CD4-positive, alpha-beta memory T cell (primary cell): ENCODE data around the gene PCGF5. TPM values are rescaled to one million over a fixed set of nuclear protein-coding genes. Genes with fewer than 3 reads are reported as not detected.

ENCODE experiments used
- CTCF ChIA-PET: fragments of 350-600 bp; sonication (Branson Sonifier 250); formaldehyde crosslinking; loops from one replicate; lab custom pipeline; 2021; ENCODE audit warnings: inconsistent platforms; ENCODE audit not compliant: partially characterized antibody; lab: Charles Lee
- POLR2A ChIA-PET: fragments of 350-600 bp; sonication (Branson Sonifier 250); formaldehyde crosslinking; loops from one replicate; lab custom pipeline; 2021; ENCODE audit not compliant: partially characterized antibody; lab: Charles Lee
- DNase-seq, 5 donors: peaks; one replicate each; pipeline versions ENCODE4 v3.0.0 to v3.0.0-alpha.2; 2020 to 2022; ENCODE audit warnings: mixed read lengths in 1 of 5
- H3K27ac ChIP-seq: one replicate; pipeline ENCODE4 v1.7.0; 2013; ENCODE audit warnings: low read depth, low read length
- H3K27me3 ChIP-seq: 2 replicates; pipeline ENCODE4 v1.7.0; 2013; ENCODE audit warnings: mild to moderate bottlenecking, low read length, moderate library complexity; ENCODE audit not compliant: insufficient read depth
- H3K36me3 ChIP-seq: 2 replicates; pipeline ENCODE4 v1.7.0; 2013; ENCODE audit warnings: mild to moderate bottlenecking, low read length, moderate library complexity; ENCODE audit not compliant: insufficient read depth
- H3K4me1 ChIP-seq: 2 replicates; pipeline ENCODE4 v1.7.0; 2013; ENCODE audit warnings: mild to moderate bottlenecking, low read length, moderate library complexity; ENCODE audit not compliant: insufficient read depth
- H3K4me3 ChIP-seq, 2 donors: one replicate each; pipeline ENCODE4 v1.7.0; 2013; ENCODE audit warnings: low read length in 2 of 2, mild to moderate bottlenecking in 1 of 2
- H3K9me3 ChIP-seq, 2 donors: one replicate each; pipeline ENCODE4 v1.7.0; 2013; ENCODE audit warnings: low read length in 2 of 2, control low read depth in 1 of 2; ENCODE audit not compliant: control insufficient read depth in 1 of 2
- H3K27ac Mint-ChIP-seq, 7 donors: one replicate each; pipeline ENCODE4 v1.8.0; 2020 to 2021; ENCODE audit warnings: mixed read lengths in 7 of 7, mild to moderate bottlenecking in 6 of 7, inconsistent platforms in 3 of 7, moderate library complexity in 3 of 7
- H3K27me3 Mint-ChIP-seq, 2 donors: one replicate each; pipeline ENCODE4 v1.8.0; 2020 to 2021; ENCODE audit warnings: mixed read lengths in 2 of 2
- H3K36me3 Mint-ChIP-seq, 2 donors: one replicate each; pipeline ENCODE4 v1.8.0; 2020 to 2021; ENCODE audit warnings: mixed read lengths in 2 of 2, inconsistent platforms in 1 of 2, mild to moderate bottlenecking in 1 of 2
- H3K4me1 Mint-ChIP-seq, 4 donors: one replicate each; pipeline ENCODE4 v1.8.0; 2020 to 2021; ENCODE audit warnings: mixed read lengths in 4 of 4, mild to moderate bottlenecking in 1 of 4
- H3K4me3 Mint-ChIP-seq, 8 donors: one replicate each; pipeline ENCODE4 v1.8.0; 2020 to 2021; ENCODE audit warnings: mixed read lengths in 8 of 8, mild to moderate bottlenecking in 7 of 8, moderate library complexity in 6 of 8, inconsistent platforms in 3 of 8
- H3K9me3 Mint-ChIP-seq, 8 donors: one replicate each; pipeline ENCODE4 v1.8.0; 2020 to 2021; ENCODE audit warnings: mixed read lengths in 8 of 8, mild to moderate bottlenecking in 5 of 8, inconsistent platforms in 3 of 8, moderate library complexity in 1 of 8
- intact Hi-C: fragments of 100-400 bp; cut with micrococcal nuclease; formaldehyde crosslinking; loops from one replicate; pipeline ENCODE4 v1.15.1; 2023
- polyA plus RNA-seq, 2 donors: library from polyadenylated mRNA; unstranded; fragments of 300-500 nt; fragmentation: Illumina TruSeq; gene quantifications; one replicate each; pipeline ENCODE4 v1.2.3, GENCODE V29; 2021
- total RNA-seq, 2 experiments: library from RNA; stranded (reverse); gene quantifications; one replicate each; pipeline ENCODE4 v1.2.3, GENCODE V29; 2021

The PCGF5 gene
- total and polyA plus RNA-seq, 4 experiments from 2014 or later, result 51.0 to 84.2 (median 67.2) TPM

DNA sequence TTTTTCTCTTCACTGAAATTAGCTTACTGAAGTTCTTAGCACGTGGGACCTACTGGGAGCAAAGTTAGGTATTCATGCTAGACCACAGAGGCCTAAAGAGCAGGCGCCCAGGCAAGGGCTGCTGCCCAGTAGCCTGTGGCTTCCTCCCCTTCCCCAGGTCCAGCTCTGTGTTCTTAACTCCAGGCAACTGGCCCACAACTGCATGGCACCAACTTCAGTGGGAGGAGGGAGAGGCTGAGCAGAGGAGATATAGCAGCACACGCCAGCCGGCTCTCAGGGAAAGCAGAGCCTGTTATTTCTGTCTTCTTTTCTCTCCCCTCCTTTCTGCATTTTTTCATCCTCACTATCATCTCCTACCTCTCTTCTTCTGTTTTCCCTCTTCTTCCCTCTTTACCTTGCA is 67.4 kb downstream of the PCGF5 start:
- Histone ChIP-seq H3K9me3 (no peaks in the 10 kb centered on the region), H3K27ac (no peak overlapping the region), H3K36me3 (no peaks in the 10 kb centered on the region), H3K4me3 (no peak overlapping the region), H3K27me3 (no peaks in the 10 kb centered on the region), H3K4me1 (peaks cover 6% of the 10 kb centered on the region)
- H3K9me3 Mint-ChIP-seq, result no peaks in the 10 kb centered on the region
- intact Hi-C loops, result no loop called here
- ChIA-PET CTCF (interaction anchor here (1.2 to 4.5 kb wide), 2 partner anchors 10 to 348 kb away, joined by 3 to 42 read pairs; no protein-coding TSS in a partner anchor), POLR2A (no interaction called here)
- no peaks in the 10 kb centered on the region for H3K27me3 Mint-ChIP-seq
- DNase-seq, result no peak
- H3K36me3 Mint-ChIP-seq, result no peaks in the 10 kb centered on the region
- peaks cover 0 to 2% (median 1%) of the 10 kb centered on the region in 4 donors for H3K4me1 Mint-ChIP-seq
- no peak overlapping the region for H3K4me3 Mint-ChIP-seq
- peak overlapping the region in 1 of 7 donors; percentile 3 for H3K27ac Mint-ChIP-seq

DNA sequence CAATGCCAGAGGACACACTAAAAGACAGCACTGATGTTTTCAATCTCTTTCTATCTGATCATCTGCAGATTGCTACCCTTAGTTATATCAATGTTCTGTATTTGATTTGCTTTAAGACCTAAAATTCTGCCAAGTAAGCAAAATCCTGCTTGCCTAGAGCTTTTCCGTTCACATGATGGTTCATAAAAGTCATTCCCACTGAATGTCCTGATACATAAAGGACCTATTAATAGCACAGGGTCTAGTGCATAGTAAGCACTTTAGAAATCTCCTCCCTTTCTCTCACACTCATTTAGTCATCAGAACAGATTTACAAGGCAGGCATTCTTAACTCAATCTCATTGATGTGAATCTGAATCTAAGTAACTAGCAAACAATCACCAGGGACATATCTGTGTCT is 68.8 kb downstream of the PCGF5 start:
- H3K36me3 ChIP-seq, result no peaks in the 10 kb centered on the region
- ChIA-PET POLR2A (no interaction called here), CTCF (interaction anchor here (4.5 kb wide), 1 partner anchor 9 kb away, joined by 42 read pairs; no protein-coding TSS in a partner anchor)
- intact Hi-C loops, result no loop called here
- Mint-ChIP-seq H3K27me3 (no peaks in the 10 kb centered on the region), H3K4me3 (no peak overlapping the region), H3K9me3 (no peaks in the 10 kb centered on the region), H3K27ac (no peak overlapping the region), H3K36me3 (no peaks in the 10 kb centered on the region), H3K4me1 (peaks cover 0 to 2% (median 1%) of the 10 kb centered on the region in 4 donors)
- H3K4me3 ChIP-seq, result no peak overlapping the region
- no peak overlapping the region for H3K27ac ChIP-seq
- H3K27me3 ChIP-seq, result no peaks in the 10 kb centered on the region
- H3K9me3 ChIP-seq, result no peaks in the 10 kb centered on the region
- DNase-seq, result no peak
- H3K4me1 ChIP-seq, result peaks cover 6% of the 10 kb centered on the region

DNA sequence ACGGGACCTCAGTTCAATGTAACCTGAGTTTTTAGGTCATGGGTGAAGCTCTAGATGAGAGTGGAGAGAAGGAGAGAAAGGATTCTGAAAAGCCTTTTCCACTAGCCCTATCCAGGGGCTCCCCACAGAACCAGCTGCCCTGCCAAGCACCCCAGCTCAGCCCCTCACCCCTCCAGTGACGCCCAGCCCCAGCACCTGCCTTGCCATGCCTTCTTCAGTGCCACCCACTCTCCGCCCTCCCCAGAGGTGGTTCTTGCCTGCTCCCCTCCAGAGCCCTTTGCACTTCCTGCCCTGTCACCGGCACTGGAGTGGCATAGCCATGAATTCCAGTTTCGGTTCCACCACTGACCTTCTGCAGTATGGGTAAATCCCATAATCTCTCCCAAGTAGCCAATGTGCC is 70.1 kb downstream of the PCGF5 start:
- no peak overlapping the region for H3K4me3 ChIP-seq
- no peaks in the 10 kb centered on the region for H3K9me3 ChIP-seq
- peaks cover 6% of the 10 kb centered on the region for H3K4me1 ChIP-seq
- ChIA-PET CTCF (interaction anchor here (1.2 kb wide), 1 partner anchor 8 kb away, joined by 5 read pairs; no protein-coding TSS in a partner anchor), POLR2A (no interaction called here)
- H3K27ac ChIP-seq, result no peak overlapping the region
- Mint-ChIP-seq H3K36me3 (no peaks in the 10 kb centered on the region), H3K27me3 (no peaks in the 10 kb centered on the region), H3K4me3 (no peak overlapping the region), H3K9me3 (no peaks in the 10 kb centered on the region), H3K27ac (no peak overlapping the region), H3K4me1 (peaks cover 0 to 2% (median 1%) of the 10 kb centered on the region in 4 donors)
- intact Hi-C loops, result no loop called here
- H3K36me3 ChIP-seq, result no peaks in the 10 kb centered on the region
- DNase-seq, result no peak
- H3K27me3 ChIP-seq, result no peaks in the 10 kb centered on the region

DNA sequence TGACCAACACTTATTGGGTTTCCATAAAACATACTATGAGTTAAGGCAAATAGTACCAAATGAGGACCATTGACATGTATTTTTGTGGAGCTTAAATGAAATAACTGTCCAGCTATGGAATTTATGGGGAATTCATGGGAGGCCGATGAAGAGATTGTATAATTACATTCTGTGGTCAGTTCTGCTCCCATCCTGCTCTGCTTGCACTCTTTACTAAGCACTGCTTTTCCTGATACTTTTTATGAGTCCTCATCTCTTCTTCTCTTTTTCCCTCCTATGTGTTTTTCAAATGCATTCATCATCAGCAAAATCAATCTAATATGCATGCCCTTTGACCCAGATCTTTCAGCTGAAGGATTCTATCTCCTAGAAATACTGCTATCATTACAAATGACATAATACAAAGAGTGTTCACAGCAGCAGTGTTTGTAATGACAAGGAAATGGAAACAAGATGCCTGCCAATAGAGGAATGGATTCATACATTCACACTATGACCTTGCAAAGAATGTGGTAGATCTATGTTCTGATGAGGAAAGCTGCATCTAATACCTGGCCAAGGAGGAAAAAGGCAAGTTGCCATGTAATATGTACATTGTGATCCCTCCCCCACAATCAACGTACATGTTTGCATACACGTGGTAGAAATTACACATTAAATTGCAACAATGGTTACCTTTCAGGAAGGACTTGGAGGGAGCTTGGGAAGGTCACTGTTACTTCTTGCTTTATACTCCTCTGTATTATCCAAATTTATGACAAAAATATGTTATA is 73.9 kb downstream of the PCGF5 start:
- DNase-seq, result no peak
- no peak overlapping the region for H3K27ac Mint-ChIP-seq
- H3K4me1 Mint-ChIP-seq, result peaks cover 0 to 10% (median 7%) of the 10 kb centered on the region in 4 donors
- Histone ChIP-seq H3K9me3 (no peaks in the 10 kb centered on the region), H3K4me3 (no peak overlapping the region), H3K27me3 (no peaks in the 10 kb centered on the region), H3K36me3 (no peaks in the 10 kb centered on the region), H3K4me1 (peaks cover 11% of the 10 kb centered on the region), H3K27ac (no peak overlapping the region)
- ChIA-PET POLR2A (no interaction called here), CTCF (interaction anchor here (1.2 to 5.7 kb wide), 2 partner anchors 340 to 620 kb away, joined by 4 to 35 read pairs; partner anchors contain the start of gene PPP1R3C)
- peaks cover 2 to 9% of the 10 kb centered on the region in 2 donors for H3K27me3 Mint-ChIP-seq
- H3K4me3 Mint-ChIP-seq, result no peak overlapping the region
- no peaks in the 10 kb centered on the region for H3K9me3 Mint-ChIP-seq
- no peaks in the 10 kb centered on the region for H3K36me3 Mint-ChIP-seq
- intact Hi-C loops, result no loop called here

DNA sequence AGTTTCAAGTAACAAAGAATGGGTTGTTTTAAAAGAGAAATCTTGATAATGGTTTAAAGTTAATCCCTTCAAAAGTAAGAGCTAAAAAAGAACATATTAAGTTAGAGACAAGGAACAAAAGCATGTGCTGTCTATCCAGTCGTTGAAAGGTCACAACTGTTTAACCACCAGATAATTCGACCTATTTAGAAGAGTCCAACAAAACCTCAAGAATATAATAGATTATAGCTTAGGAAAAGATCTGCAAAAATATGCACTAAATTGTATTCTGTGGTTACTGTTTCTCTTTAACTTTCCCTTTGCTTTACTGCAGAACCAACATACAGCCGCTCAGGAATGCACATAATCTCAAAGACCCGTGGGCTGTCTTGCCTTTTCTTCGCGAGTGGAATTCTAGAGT is 74.9 kb downstream of the PCGF5 start:
- peaks cover 0 to 10% (median 7%) of the 10 kb centered on the region in 4 donors for H3K4me1 Mint-ChIP-seq
- no peaks in the 10 kb centered on the region for H3K36me3 Mint-ChIP-seq
- peaks cover 2 to 9% of the 10 kb centered on the region in 2 donors for H3K27me3 Mint-ChIP-seq
- Histone ChIP-seq H3K4me1 (peaks cover 11% of the 10 kb centered on the region), H3K27me3 (no peaks in the 10 kb centered on the region), H3K4me3 (no peak overlapping the region), H3K27ac (no peak overlapping the region), H3K36me3 (no peaks in the 10 kb centered on the region), H3K9me3 (no peaks in the 10 kb centered on the region)
- no peak for DNase-seq
- H3K27ac Mint-ChIP-seq, result no peak overlapping the region
- ChIA-PET POLR2A (no interaction called here), CTCF (interaction anchor here (1.2 to 5.7 kb wide), 2 partner anchors 339 to 619 kb away, joined by 4 to 35 read pairs; partner anchors contain the start of gene PPP1R3C)
- H3K9me3 Mint-ChIP-seq, result no peaks in the 10 kb centered on the region
- H3K4me3 Mint-ChIP-seq, result no peak overlapping the region
- intact Hi-C loops, result loop anchor here (5.0 kb wide), 1 partner anchor 502 kb away; the partner anchor contains the start of gene TNKS2

DNA sequence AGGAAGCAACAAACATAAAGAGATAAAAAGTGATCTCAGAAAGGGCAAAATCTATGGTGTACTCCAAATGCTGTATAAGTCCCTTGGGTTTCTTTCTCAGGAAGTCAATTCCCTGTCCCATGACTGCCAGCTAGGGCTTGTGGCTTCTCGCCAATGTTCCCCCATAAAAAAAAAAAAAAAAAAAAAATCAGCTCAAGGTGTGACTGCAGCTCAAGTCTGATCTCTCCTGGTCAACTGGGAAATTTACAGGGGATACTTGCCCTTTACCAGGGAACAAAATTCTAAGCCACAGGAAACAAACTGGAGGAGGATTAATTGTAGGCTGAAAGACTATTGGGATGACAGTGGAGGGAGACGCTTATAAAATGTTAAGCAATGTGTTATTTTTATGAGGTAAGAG is 76.0 kb downstream of the PCGF5 start:
- intact Hi-C loops, result loop anchor here (5.0 kb wide), 1 partner anchor 501 kb away; the partner anchor contains the start of gene TNKS2
- CTCF ChIA-PET, result interaction anchor here (0.6 to 5.7 kb wide), 4 partner anchors 9 to 338 kb away, joined by 3 to 42 read pairs (median 20); partner anchors contain the start of gene PPP1R3C

More for the DNA sequence above, 76.0 kb downstream of the PCGF5 start:
- no peaks in the 10 kb centered on the region for H3K9me3 Mint-ChIP-seq
- Histone ChIP-seq H3K27ac (no peak overlapping the region), H3K4me3 (no peak overlapping the region), H3K9me3 (no peaks in the 10 kb centered on the region), H3K4me1 (peaks cover 11% of the 10 kb centered on the region), H3K36me3 (no peaks in the 10 kb centered on the region), H3K27me3 (no peaks in the 10 kb centered on the region)
- H3K36me3 Mint-ChIP-seq, result no peaks in the 10 kb centered on the region
- POLR2A ChIA-PET, result no interaction called here
- no peak overlapping the region for H3K27ac Mint-ChIP-seq
- no peak overlapping the region for H3K4me3 Mint-ChIP-seq
- no peak for DNase-seq
- H3K4me1 Mint-ChIP-seq, result peaks cover 0 to 10% (median 7%) of the 10 kb centered on the region in 4 donors
- peaks cover 2 to 9% of the 10 kb centered on the region in 2 donors for H3K27me3 Mint-ChIP-seq
